GM23248 (cell line): ENCODE data around the gene BMP3.

Experiments
- EZH2 ChIP-seq: fragments of 200-600 bp; sonication (generic); IDR thresholded peaks from 2 replicates; pipeline ENCODE4 v1.6.1; 2018; ENCODE audit warnings: antibody characterized with exemption, mild to moderate bottlenecking; ENCODE audit not compliant: insufficient read depth, poor library complexity, severe bottlenecking
- EZH2phosphoT487 ChIP-seq: fragments of 200-600 bp; sonication (generic); IDR thresholded peaks from 2 replicates; pipeline ENCODE4 v1.6.1; 2018; ENCODE audit warnings: antibody characterized with exemption, moderate library complexity, mild to moderate bottlenecking, low read depth; ENCODE audit not compliant: insufficient read depth

DNA sequence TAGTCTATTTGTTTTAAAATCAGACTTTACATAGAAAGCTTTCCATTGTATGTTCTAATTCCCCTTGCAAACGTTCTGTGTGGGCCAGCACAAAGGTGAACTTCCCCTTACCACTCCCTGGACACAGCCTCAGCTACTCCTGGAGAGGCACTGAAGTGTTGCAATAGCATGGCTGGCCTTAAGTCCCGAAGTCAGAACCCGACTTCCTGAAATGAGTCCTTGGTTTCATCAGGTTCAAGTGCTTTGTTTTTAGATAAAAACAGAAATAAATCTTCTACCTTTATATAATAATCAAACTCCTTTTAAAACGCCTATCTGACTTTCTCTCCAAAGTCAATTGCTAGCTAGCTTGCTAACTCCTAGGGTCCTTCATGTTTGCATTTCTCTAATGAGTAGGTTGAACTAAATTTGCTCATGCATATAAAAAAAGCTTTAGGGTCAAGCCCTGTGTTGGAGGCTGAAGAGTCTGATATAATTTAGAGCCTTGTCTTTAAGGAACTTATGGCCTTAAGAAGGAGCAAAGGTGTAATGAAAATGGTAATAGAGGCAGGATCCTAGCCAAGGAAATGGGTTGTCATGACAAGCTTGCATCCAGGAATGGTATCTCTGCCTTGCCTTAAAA lies 9.0 kb downstream of the BMP3 start:
- no peak for TF ChIP-seq EZH2phosphoT487
- TF ChIP-seq EZH2 = no peak
